HG03520 (cell line): ENCODE measurements around the gene TWIST1.

Experiments used
- ATAC-seq: cut with Tn5 transposase; IDR thresholded peaks from one replicate; pipeline ENCODE4 v1.9.1; 2021; ENCODE audit warnings: mild to moderate bottlenecking, moderate library complexity; ENCODE audit not compliant: unreplicated experiment

TWIST1 gene

DNA sequence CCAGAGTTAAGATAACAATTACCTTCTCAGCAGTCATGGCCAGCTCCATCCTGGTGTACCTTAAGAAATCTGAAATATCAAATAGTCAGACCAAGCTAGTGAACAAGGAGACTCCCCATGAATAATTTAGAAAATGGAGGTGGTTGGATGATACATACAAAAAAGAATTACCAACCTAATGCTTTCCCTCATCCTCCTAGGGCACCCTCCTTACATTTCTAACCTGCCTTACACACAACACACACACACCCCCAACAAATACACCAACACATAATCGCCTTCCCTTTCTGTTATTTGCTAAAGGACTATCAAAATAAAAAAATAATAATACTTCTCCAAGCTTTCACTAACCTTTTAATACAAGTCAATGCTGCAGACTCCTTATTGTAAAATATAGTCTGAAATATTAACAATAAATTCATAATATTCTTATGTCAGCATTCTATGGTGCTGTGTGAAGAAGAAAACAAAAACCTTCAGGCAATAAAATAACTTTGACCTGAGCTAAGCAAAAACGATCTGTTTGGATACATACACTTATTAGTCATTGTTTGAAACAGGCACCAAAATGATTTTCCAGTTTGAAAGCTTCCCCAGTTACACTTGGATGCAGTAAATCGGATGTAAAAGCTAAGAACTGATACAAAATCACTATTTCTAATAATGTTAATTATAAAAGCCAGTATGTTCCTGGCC lies 3.4 kb downstream of the TWIST1 start:
- no peak for ATAC-seq

DNA sequence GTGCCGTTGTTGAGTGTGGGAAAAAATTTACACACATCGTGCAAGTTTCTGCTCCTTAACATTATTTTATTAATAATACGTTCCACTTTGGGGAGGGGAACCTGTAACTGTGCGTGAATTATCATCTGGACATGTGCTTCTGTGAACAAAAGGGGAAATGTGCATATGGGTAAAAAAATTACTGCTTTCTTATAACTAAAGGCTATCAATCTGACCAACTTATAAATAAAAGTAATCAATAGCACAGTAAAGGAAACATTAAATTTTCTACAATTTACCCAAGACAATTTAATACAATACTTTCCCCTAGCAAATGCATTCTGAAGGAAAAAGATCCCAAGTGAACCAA lies 4.5 kb downstream of the TWIST1 start:
- no peak for ATAC-seq

DNA sequence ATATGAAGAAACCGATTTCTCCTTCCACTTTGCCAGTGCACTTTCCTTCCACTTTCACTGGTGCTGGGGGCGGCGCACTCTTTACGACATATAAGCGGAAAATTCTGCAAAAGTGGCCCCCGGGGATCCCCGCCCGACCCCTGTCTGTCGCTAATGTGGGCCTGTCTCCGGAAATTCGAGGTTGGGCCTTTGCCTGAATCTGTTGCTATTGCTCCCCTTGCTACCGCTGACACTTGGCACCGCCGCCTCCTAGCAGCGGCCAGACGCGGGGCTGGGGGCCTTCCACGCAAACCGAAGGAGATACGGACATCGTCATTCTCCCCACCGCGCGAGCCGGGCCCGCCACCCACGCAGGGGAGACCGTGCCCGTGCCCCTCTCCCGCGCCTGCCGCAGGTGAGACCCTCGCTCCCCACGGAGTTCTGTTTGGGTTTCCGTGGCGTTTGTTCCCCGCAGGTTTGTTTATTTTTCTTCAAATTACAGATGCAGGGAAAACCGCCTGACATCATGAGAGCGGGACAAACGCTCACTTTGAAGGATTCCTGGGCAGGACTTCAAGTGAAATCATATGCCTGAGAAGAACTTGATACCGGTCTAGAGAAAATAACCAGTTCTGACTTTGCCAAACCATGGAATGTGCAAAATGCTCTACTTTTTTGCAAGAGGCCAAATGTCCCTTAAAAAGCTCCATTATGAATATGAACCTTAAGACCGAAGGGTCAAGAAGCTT lies 5.0 kb downstream of the TWIST1 start:
- ATAC-seq: no peak

DNA sequence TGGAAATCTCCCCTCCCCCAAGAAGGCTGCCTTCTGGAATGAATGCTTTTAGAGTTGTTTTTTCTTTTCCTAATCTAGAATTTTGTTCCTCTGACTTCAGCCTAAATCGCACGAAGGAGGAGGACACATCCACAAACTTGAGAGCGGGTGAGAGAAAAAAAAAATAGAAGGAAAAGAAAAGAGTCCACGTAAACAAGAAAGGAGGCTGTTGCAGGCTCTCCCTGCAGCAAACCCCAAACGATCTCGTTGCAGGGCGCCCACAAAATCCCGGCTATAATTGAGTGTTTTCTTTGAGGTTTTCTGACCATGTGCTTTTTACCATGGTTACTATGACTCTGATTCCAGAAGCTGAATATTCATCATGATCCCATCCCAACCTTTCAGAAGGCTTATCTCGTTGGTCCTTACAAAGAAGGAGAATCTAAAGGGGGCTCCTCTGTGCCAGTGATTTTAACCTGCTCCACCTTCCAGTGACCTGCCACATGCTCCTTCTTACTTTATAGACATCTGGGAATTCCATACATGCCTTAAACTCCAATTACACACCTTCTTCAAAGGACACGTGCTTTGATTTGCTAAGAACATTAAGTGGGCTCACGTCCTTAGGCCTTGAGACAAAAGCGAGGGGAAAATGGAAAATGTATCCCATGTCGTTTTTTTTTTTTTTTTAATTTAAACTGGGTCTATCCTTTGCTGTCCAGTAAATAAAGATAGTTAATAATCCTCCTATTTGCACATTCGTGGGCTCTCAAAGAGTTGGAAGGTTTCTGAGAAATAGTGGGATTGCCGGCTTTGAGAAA lies 5.8 kb downstream of the TWIST1 start:
- no peak for ATAC-seq

DNA sequence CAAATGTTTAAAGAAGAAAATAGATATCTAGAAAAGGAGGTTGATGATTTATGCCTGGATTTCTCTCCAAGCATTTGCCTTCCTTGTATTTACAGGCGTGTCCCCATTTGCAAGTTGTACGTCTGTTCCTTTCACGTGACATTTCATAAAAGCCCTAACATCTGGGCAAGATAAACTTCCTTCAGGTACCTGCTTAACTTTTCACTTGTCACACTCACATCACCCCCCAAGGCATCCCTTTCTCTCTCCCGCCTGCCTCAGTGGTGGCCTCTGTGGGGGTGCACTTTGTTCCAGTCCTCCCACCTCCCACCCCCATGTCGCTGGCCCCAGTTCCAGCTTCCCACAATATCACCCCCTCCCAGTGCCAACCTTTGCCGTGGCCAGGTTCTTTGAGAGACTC lies 6.7 kb downstream of the TWIST1 start:
- no peak for ATAC-seq

DNA sequence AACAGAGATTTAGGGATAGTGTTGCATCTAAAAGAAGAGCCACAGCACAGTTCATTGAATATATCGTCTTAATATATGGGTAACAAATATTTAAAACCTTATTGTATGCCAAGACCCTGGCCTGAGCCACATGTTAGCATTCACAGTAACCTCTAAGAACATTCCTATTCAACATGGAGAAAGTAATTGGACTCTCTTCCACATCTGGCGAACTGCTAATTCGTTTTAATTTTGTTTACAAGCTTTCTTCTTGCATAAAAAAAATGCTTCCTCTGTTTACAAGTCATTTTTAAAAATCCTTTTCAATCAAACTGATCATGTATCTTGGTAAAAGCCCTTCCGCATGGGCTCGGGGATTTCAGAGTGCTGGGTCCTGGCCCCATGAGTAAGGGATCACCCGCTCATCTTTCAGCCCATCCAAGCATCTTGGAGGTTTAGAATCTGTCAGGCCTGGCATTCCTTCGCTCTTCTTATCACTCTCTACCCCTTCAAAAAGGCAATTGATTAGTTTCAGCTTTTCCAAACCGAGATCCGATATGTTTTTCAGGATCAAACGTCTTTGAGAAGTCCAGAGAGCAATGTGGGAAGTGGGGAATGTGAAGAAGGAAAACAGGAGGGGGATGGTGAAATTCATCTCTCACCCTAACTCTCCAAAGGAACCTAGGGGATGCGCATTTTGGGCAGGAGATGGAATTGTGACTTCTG lies 7.3 kb downstream of the TWIST1 start:
- ATAC-seq: no peak

DNA sequence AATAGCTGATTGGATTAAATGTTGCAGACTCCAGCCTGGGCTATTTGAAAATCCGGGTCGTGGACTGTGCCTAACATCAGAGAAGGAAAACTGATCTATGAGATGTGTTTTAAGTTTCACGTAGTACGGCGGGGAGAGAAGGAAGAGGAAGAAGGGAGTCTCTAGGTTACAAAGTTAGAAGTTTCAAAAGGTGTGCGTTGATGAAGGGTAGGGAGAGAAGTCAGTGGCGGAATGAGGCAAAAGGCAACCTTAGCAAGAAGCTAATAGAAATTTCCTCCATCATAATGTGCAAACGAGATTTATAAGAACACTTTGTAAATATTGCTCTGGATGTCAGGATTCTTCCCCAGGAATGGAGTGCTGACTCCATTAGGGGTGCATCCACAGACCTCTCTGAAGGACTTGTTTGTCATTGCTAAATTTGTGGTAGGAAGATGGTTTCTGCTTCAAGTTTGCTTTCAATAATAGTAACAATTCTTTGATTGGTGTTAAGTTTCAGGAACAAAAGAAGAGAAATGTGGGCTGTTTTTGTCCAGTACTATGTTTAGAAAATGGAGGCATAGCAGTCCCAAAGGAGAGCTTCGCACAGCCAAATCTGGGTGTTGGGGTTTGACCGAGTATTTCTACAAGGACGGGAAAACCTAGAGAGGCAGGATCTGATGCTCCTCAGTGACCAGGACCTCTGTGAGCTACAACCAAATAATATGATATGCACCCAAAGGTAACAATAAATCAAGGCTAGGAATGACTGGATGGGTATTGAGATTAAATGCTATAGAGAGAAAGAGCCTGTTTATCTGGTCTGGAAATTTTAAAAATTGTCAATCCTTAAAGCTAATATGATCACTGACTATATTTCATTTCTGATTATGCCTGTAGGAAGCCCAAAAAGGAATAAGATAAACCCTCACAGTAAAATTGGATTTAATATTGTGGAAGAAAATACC lies 8.2 kb downstream of the TWIST1 start:
- no peak for ATAC-seq

DNA sequence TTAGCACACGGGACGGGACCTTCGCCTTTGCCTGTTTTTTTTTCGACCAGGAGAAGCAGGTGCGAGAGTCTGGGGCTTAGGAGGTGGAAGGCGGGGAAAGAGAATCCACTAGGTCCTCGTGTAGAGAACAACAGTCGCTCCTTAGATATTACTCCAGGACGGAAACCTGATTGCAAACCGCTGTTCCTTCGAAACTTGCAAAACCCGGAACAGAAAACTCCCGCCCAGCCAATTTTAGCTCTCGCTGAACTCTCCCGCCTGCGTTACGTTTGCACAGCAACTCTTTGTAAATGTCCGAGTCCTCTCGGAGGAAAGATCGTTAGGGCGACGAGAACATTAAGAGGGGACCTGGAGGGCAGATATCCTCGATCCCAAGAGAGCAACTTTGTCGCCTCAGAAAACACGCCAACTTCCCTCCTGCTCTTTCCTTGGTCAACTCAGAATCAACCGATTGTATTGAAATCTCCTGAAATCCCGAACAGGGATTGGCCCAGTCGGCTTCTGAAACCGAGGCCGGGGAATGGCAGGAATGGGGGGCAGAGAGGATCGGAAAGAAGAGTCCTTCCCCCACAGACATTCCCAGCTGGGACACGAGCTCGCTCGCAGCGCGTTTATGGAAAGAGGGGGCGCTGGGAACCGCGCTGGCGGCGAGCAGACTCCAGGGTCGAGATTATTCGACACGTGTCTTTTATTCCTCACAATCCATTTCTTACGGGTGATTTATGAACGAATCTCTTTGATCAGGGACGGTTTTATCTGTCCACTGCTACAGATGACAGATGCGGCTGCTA lies 9.9 kb downstream of the TWIST1 start:
- no peak for ATAC-seq

DNA sequence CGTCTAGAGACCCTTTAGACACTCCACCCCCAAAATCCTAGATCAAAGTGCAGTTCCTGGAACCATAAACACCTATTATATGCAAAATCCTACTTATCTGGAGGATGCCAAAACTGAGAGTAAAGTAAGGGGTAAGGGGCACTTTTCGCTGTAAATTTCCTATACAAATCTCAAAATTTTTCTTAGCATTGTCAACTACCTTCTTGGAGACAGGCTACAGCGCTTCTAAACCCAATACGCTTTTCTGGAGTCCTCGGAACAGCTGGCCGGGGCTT lies 10.4 kb downstream of the TWIST1 start:
- ATAC-seq: no peak

DNA sequence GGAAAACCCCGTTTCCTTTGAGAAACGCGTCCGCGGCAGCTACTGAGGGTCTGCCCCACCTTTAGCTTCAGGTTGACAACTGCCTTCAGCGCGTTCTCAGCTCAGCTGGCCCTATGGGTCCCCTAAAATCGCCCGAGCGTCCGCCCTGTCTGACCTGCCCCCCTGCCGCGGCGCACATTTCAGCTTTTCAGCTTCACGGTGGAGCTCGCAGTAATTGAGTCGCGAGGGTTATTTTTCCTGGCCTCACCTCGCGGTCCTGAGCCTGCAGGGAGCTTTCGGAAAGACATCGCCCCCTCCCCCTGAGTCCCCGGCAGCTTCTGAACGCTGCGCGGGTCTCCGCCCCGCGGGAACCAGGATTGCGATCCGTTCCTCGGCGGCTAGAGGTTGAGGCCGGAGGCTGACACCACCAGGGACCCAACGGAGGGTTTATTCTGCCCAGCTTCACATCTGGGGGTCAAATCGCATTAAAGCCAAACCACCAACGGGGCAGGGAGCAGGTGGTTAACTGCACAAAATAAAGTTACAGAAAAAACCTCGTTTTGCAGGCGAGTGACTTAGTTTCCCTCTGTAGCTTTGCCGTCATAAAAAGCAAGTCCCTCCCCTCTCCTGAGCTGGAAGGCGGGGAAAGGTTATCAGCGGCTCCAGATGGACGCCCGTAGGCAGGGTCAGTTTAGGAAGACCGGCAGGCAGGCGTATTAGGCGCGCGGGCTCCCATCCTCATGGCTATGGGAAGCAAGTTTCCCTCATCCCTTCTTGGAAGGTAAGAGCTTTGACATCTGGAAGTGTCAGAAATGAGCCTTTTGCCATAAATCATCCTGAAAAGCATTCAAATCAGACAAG lies 11.0 kb downstream of the TWIST1 start:
- no peak for ATAC-seq

DNA sequence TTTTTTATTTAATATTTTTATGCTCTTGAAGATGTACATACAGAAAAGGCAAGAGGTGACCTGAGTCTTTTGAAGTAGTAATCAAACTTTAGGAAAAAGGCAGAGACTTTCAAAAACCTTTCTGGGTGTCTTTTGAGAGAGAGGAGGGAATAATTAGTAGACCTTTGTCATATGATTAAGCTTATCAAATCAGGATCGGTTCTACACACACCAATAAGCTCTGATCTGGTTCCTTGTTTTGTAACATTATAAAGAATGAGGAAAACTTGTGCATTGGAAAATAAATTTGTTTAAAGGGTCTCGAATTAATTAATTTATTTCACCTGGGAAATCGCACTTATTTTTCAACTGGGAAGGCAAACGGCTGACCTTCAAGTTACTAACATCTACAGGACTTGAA lies 11.9 kb downstream of the TWIST1 start:
- no peak for ATAC-seq

DNA sequence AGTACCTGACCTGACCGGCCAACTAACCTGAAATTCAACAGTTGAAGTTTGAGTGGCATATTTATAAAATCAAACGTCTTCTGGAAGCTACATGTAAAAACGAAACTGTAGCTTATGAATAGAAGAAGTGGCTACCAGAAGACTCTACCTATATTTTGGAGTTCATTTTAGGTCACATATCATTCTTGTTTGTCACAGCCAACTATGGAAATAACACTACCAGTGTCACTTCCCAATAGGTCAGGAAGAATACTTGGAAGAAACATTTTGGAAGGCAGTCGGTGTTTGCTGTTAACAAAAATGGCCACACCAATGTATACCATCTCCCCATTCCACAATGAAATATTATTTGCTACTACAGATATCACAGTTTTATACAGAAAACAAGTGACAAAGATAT lies 12.6 kb downstream of the TWIST1 start:
- no peak for ATAC-seq

DNA sequence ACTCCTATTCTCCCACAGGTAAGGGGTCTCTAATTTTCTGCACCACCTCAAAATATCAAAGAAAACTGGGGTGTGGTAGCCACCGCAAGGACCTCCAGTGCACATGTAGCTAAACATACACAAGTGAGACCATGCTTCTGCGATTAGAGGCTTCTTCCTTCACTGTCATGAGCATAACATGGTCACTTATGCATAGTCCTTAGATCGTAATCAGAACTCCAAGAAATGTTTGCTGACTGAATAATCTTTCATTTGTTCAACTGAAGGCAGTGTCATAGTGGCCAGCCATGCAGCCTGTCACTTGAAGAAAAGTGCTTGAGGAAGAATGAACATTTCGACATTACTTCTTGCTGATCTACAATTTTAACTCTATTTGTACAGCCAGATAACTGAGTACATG lies 14.6 kb downstream of the TWIST1 start:
- ATAC-seq: no peak

DNA sequence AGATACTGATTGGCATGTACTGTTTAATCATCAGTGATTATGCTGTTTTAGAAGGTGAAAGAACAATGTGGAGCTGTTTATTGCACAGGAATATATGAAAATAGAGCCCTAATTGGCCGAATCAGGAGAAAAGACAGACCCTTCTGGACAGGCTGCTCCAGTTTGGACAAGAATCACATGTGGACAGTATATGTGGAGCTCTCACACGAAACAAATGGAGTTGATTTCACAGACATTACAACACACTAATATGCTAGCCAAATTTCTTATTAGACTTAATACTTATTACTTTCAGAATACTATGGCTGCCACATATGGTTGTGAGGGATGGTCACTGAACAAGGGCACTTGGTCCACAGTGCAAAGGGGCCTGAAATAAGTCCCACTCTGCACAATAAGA lies 15.5 kb downstream of the TWIST1 start:
- ATAC-seq: no peak

DNA sequence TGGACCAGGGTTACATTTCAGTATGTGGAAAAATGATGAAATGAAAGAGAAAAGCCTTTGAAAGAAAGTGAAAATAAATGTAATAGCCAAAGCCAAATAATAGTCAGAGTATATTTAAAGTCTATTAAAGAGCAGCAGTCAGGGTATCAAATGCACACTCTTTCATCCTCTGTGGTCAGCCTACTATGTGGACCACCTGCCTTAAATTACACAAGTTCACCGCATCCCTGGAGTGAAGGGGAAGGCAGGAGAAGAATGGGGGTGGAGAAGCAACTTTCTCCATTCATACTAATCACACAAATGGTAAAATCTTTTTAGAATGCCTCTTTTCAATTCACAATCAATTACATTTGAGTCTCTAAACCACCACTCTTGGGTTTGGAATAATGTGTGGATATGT lies 16.0 kb downstream of the TWIST1 start:
- no peak for ATAC-seq

DNA sequence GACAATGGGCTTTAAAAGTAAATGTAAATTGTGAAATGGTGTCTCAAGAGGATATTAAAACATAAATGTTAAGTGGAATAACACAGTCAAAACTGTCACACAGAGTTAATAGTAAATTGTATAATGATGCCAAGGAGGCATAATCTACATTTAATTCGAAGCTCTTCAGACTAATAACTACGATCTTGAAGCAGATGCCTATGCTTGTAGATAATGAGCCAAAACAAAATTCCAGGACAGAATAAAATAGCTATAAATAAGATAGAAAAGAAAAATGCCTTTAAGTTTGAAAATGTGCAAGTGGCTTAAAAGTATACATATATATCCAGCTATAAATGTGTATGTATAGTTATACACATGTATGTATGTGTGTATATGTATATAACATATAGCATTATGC lies 17.5 kb downstream of the TWIST1 start:
- no peak for ATAC-seq

DNA sequence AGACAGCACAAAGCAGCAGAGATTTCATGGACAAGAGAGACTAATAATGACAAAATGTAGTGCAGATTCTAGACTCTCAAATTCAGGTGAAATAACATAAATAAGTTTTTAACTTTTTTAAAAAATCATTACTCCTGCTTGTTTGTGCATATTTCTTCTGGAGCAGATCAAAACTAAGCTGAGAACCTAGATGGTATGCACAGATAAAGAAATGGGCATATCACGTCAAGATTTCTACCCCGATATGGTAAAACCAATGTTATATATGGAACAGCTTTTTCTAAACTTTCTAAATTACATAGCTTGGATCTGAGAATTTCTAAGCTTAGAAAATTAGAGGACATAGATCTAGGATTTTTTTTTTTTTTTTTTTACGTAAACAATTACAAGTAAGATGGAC lies 18.2 kb downstream of the TWIST1 start:
- no peak for ATAC-seq

DNA sequence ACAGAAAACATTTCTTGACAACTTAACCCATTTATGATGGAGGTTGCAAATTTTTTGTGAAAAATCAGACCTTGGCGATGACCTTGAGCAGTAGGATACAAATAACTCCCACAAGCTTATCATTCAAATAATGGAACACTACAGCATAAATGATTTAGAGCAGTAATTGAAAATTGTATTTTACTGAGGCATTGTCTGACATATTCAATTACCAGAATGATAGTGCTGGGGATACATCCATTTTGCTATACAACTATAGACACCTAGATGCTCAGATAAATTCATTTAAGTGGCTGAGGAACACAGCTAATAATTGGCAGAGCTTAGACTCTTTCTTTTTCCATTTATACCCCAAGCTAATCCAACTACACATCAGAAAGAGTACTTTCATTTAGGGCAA lies 18.9 kb downstream of the TWIST1 start:
- ATAC-seq: no peak
